SK-N-SH treated with all-trans-retinoic acid at 6 μM for 48 hours (cell line): ENCODE results near the gene GATA5.

Experiments
- ATAC-seq: fragments of 200-7000 bp; cut with Tn5 transposase; 3 replicates; pipeline ENCODE4 v1.9.1; 2020; ENCODE audit warnings: mild to moderate bottlenecking, moderate library complexity
- ARNTL ChIP-seq: fragments of 450-650 bp; formaldehyde crosslinking; IDR thresholded peaks from 2 replicates; pipeline ENCODE4 v1.5.0; 2020; ENCODE audit warnings: low read depth, mild to moderate bottlenecking, moderate library complexity, borderline replicate concordance
- BACH2 ChIP-seq: fragments of 250-450 bp; sonication (Bioruptor Pico); IDR thresholded peaks from 2 replicates; pipeline ENCODE4 v1.9.0; 2021; ENCODE audit warnings: mild to moderate bottlenecking, borderline replicate concordance
- CSDC2 ChIP-seq: fragments of 250-450 bp; sonication (Bioruptor Pico); IDR thresholded peaks from 2 replicates; pipeline ENCODE4 v1.5.0; 2020; ENCODE audit warnings: mild to moderate bottlenecking, moderate library complexity
- ESRRG ChIP-seq: fragments of 250-450 bp; sonication (Bioruptor Pico); IDR thresholded peaks from 2 replicates; pipeline ENCODE4 v1.6.1; 2021; ENCODE audit warnings: mild to moderate bottlenecking
- ISL1 ChIP-seq: fragments of 250-450 bp; sonication (Bioruptor Pico); IDR thresholded peaks from 2 replicates; pipeline ENCODE4 v2.1.2; 2022; ENCODE audit warnings: mild to moderate bottlenecking, moderate library complexity
- OSR1 ChIP-seq: fragments of 250-450 bp; sonication (Bioruptor Pico); IDR thresholded peaks from 2 replicates; pipeline ENCODE4 v1.8.0; 2022; ENCODE audit warnings: moderate library complexity, mild to moderate bottlenecking, inconsistent platforms
- PPARA ChIP-seq: fragments of 250-450 bp; sonication (Bioruptor Pico); IDR thresholded peaks from 2 replicates; pipeline ENCODE4 v1.5.0; 2020; ENCODE audit warnings: mild to moderate bottlenecking, borderline replicate concordance
- RARB ChIP-seq: fragments of 250-450 bp; sonication (Bioruptor Pico); IDR thresholded peaks from 2 replicates; pipeline ENCODE4 v1.8.0; 2021; ENCODE audit warnings: mild to moderate bottlenecking, moderate library complexity
- SNAI2 ChIP-seq: fragments of 250-450 bp; sonication (Bioruptor Pico); IDR thresholded peaks from 2 replicates; pipeline ENCODE4 v1.5.0; 2020; ENCODE audit warnings: mild to moderate bottlenecking, moderate library complexity
- TOX ChIP-seq: fragments of 250-450 bp; sonication (Bioruptor Pico); IDR thresholded peaks from 2 replicates; pipeline ENCODE4 v1.8.0; 2021; ENCODE audit warnings: mild to moderate bottlenecking, moderate library complexity, borderline replicate concordance
- ZC3H10 ChIP-seq: fragments of 250-450 bp; sonication (Bioruptor Pico); IDR thresholded peaks from 2 replicates; pipeline ENCODE4 v1.5.1; 2021; ENCODE audit warnings: mild to moderate bottlenecking, moderate library complexity
- ZFP3 ChIP-seq: fragments of 250-450 bp; sonication (Bioruptor Pico); IDR thresholded peaks from 2 replicates; pipeline ENCODE4 v1.5.0; 2020; ENCODE audit warnings: mild to moderate bottlenecking, moderate library complexity
- ZFP30 ChIP-seq: fragments of 450-650 bp; formaldehyde crosslinking; IDR thresholded peaks from 2 replicates; pipeline ENCODE4 v1.5.0; 2022; ENCODE audit warnings: mild to moderate bottlenecking, moderate library complexity
- ZNF565 ChIP-seq: fragments of 450-650 bp; formaldehyde crosslinking; conservative IDR thresholded peaks from 2 replicates; pipeline ENCODE4 v1.5.0; 2020; ENCODE audit warnings: low read depth, mild to moderate bottlenecking, moderate library complexity
- ZNF70 ChIP-seq: fragments of 450-650 bp; formaldehyde crosslinking; IDR thresholded peaks from 2 replicates; pipeline ENCODE4 v1.5.0; 2020; ENCODE audit warnings: mild to moderate bottlenecking, moderate library complexity
- ZNF8 ChIP-seq: fragments of 450-650 bp; formaldehyde crosslinking; IDR thresholded peaks from 2 replicates; pipeline ENCODE4 v1.5.0; 2020; ENCODE audit warnings: mild to moderate bottlenecking, moderate library complexity
- TF ChIP-seq, protein P1 (sequence below): fragments of 250-450 bp; sonication (Bioruptor Pico); IDR thresholded peaks from 2 replicates; pipeline ENCODE4 v1.8.0; 2020; ENCODE audit warnings: mild to moderate bottlenecking, moderate library complexity, borderline replicate concordance
- TF ChIP-seq, protein P2 (sequence below): fragments of 250-450 bp; sonication (Bioruptor Pico); IDR thresholded peaks from 2 replicates; pipeline ENCODE4 v1.8.0; 2021; ENCODE audit warnings: low read depth, mild to moderate bottlenecking, moderate library complexity, borderline replicate concordance
- TF ChIP-seq, protein P3 (sequence below): fragments of 250-450 bp; sonication (Bioruptor Pico); IDR thresholded peaks from 2 replicates; pipeline ENCODE4 v1.5.1; 2021; ENCODE audit warnings: mild to moderate bottlenecking, moderate library complexity
- TF ChIP-seq, protein P4 (sequence below): fragments of 250-450 bp; sonication (Bioruptor Pico); IDR thresholded peaks from 2 replicates; pipeline ENCODE4 v1.5.0; 2020; ENCODE audit warnings: mild to moderate bottlenecking, moderate library complexity
- TF ChIP-seq, protein P5 (sequence below): fragments of 250-450 bp; sonication (Bioruptor Pico); IDR thresholded peaks from 2 replicates; pipeline ENCODE4 v1.5.1; 2020; ENCODE audit warnings: low read depth, mild to moderate bottlenecking, moderate library complexity

The GATA5 gene

DNA sequence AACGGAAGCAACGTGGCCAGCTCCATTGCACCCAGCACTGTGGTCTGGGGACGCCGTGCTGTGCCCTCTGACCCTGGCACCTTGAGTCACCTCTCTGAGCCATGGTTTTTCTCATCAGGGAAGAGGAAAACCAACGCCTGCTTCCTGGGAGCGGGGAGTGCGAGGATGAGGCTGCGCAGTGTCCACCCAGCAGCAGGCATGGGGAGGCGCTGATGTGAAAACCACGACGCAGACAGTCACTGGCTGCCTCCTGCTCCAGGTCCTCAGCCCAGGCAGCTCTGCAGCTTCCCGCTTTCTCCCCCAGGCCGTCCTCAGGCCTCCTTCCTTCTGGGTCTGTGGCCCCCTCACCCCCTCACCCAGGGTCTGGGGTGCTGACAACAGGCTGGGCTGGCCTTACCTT lies 14.0 kb downstream of the GATA5 start:
- ATAC-seq = no peak
- TF ChIP-seq OSR1 (CRISPR knock-in tag) (no peak), ESRRG (no peak)

DNA sequence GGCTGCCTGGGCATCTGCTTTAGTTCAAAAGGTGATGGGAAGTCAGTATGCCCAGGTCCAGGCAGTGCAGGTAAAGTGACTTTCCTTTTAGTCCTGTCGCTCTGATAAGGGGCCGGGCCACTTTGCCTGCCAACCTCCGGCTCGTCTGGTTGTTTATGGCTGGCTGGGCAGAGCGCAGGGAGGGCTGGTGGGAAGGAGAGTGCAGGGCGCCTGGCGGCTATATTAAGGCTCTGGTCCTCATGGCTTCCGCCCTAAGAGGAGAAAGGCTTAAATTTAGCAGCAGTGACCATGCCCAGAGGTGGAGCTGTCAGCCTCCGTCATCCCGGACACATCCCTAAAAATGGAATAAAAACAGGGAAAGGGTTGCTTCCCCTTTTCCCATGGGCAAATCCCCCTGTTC lies 14.6 kb downstream of the GATA5 start:
- no peak for ATAC-seq
- no peak for TF ChIP-seq BACH2 (CRISPR knock-in tag)
- TF ChIP-seq ZC3H10 (CRISPR knock-in tag) = no peak
- no peak for TF ChIP-seq ZNF565 (CRISPR knock-in tag)
- TF ChIP-seq, all 23 proteins: peak for 0

DNA sequence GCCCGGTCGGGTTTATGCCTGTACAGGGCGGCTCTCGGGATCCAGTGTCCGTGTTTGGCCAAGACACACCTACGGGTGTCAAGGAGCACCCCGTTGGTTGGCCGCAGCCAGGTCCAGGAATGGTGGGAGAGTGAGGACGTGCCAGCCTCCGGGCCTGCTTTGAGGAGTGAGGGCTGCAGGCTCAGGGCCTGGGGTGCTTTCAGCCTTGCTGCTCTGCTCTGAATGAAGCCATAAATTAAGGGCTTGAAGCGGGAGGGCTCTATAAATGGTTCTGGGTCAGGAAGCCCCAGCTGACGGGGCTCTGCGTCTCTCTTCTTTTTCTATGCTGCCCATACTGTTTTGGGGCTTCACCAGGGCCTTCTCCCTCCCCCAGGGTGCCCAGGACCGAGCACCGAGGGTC lies 15.1 kb downstream of the GATA5 start:
- ATAC-seq = no peak
- TF ChIP-seq, protein P1, sequence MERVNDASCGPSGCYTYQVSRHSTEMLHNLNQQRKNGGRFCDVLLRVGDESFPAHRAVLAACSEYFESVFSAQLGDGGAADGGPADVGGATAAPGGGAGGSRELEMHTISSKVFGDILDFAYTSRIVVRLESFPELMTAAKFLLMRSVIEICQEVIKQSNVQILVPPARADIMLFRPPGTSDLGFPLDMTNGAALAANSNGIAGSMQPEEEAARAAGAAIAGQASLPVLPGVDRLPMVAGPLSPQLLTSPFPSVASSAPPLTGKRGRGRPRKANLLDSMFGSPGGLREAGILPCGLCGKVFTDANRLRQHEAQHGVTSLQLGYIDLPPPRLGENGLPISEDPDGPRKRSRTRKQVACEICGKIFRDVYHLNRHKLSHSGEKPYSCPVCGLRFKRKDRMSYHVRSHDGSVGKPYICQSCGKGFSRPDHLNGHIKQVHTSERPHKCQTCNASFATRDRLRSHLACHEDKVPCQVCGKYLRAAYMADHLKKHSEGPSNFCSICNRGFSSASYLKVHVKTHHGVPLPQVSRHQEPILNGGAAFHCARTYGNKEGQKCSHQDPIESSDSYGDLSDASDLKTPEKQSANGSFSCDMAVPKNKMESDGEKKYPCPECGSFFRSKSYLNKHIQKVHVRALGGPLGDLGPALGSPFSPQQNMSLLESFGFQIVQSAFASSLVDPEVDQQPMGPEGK (CRISPR knock-in tag) = no peak
- TF ChIP-seq ZFP3 (CRISPR knock-in tag) (no peak), ZFP30 (CRISPR knock-in tag) (no peak), SNAI2 (CRISPR knock-in tag) (no peak), ISL1 (CRISPR knock-in tag) (no peak), PPARA (no peak), ZNF8 (CRISPR knock-in tag) (no peak), RARB (CRISPR knock-in tag) (no peak), TOX (CRISPR knock-in tag) (no peak), BACH2 (CRISPR knock-in tag) (no peak)
- TF ChIP-seq, protein P2, sequence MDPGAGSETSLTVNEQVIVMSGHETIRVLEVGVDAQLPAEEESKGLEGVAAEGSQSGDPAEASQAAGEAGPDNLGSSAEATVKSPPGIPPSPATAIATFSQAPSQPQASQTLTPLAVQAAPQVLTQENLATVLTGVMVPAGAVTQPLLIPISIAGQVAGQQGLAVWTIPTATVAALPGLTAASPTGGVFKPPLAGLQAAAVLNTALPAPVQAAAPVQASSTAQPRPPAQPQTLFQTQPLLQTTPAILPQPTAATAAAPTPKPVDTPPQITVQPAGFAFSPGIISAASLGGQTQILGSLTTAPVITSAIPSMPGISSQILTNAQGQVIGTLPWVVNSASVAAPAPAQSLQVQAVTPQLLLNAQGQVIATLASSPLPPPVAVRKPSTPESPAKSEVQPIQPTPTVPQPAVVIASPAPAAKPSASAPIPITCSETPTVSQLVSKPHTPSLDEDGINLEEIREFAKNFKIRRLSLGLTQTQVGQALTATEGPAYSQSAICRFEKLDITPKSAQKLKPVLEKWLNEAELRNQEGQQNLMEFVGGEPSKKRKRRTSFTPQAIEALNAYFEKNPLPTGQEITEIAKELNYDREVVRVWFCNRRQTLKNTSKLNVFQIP = no peak
- TF ChIP-seq, protein P3, sequence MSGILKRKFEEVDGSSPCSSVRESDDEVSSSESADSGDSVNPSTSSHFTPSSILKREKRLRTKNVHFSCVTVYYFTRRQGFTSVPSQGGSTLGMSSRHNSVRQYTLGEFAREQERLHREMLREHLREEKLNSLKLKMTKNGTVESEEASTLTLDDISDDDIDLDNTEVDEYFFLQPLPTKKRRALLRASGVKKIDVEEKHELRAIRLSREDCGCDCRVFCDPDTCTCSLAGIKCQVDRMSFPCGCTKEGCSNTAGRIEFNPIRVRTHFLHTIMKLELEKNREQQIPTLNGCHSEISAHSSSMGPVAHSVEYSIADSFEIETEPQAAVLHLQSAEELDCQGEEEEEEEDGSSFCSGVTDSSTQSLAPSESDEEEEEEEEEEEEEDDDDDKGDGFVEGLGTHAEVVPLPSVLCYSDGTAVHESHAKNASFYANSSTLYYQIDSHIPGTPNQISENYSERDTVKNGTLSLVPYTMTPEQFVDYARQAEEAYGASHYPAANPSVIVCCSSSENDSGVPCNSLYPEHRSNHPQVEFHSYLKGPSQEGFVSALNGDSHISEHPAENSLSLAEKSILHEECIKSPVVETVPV (CRISPR knock-in tag) = no peak

DNA sequence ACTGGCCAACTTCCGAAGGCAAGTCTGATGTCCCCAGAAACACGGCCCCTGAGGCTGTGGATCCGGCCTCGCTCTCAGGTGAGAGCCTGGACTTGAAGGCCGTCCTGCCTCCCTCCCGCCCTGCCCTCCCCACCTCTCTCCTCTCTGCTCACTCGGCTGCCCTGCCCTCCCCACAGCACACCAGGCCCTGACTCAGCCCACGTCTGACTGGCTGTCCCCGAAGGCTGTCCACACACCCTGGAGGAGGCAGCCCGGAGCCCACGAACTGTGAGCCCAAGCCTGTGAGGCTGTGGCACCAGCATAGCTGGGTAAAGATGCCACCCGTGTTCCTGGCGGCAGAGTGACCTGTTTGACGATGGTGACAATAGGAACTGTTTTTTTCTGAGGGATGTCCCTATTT lies 16.3 kb downstream of the GATA5 start:
- no peak for TF ChIP-seq CSDC2 (CRISPR knock-in tag)
- no peak for TF ChIP-seq ZFP3 (CRISPR knock-in tag)
- TF ChIP-seq RARB (CRISPR knock-in tag) = no peak
- no peak for TF ChIP-seq ZNF565 (CRISPR knock-in tag)
- TF ChIP-seq OSR1 (CRISPR knock-in tag) = no peak
- no peak for TF ChIP-seq BACH2 (CRISPR knock-in tag)
- no peak for TF ChIP-seq ISL1 (CRISPR knock-in tag)
- TF ChIP-seq, protein P2 = no peak
- TF ChIP-seq, protein P4, sequence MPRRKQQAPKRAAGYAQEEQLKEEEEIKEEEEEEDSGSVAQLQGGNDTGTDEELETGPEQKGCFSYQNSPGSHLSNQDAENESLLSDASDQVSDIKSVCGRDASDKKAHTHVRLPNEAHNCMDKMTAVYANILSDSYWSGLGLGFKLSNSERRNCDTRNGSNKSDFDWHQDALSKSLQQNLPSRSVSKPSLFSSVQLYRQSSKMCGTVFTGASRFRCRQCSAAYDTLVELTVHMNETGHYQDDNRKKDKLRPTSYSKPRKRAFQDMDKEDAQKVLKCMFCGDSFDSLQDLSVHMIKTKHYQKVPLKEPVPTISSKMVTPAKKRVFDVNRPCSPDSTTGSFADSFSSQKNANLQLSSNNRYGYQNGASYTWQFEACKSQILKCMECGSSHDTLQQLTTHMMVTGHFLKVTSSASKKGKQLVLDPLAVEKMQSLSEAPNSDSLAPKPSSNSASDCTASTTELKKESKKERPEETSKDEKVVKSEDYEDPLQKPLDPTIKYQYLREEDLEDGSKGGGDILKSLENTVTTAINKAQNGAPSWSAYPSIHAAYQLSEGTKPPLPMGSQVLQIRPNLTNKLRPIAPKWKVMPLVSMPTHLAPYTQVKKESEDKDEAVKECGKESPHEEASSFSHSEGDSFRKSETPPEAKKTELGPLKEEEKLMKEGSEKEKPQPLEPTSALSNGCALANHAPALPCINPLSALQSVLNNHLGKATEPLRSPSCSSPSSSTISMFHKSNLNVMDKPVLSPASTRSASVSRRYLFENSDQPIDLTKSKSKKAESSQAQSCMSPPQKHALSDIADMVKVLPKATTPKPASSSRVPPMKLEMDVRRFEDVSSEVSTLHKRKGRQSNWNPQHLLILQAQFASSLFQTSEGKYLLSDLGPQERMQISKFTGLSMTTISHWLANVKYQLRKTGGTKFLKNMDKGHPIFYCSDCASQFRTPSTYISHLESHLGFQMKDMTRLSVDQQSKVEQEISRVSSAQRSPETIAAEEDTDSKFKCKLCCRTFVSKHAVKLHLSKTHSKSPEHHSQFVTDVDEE (CRISPR knock-in tag) = no peak
- no peak for TF ChIP-seq ZNF70 (CRISPR knock-in tag)
- TF ChIP-seq, protein P5, sequence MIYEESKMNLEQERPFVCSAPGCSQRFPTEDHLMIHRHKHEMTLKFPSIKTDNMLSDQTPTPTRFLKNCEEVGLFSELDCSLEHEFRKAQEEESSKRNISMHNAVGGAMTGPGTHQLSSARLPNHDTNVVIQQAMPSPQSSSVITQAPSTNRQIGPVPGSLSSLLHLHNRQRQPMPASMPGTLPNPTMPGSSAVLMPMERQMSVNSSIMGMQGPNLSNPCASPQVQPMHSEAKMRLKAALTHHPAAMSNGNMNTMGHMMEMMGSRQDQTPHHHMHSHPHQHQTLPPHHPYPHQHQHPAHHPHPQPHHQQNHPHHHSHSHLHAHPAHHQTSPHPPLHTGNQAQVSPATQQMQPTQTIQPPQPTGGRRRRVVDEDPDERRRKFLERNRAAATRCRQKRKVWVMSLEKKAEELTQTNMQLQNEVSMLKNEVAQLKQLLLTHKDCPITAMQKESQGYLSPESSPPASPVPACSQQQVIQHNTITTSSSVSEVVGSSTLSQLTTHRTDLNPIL = no peak
- TF ChIP-seq ZNF8 (CRISPR knock-in tag) = no peak
- TF ChIP-seq SNAI2 (CRISPR knock-in tag) = no peak
- no peak for TF ChIP-seq ARNTL
- ATAC-seq = no peak
